GM18520 (cell line): ENCODE data around the gene PLD5.
"Not testable (repeated sequence)": the region's sequence is repeated elsewhere in the genome, so short reads cannot be mapped to it uniquely, and the experiment has no call there.

Source experiments
- ATAC-seq: cut with Tn5 transposase; IDR thresholded peaks from one replicate; pipeline ENCODE4 v1.9.1; 2021; ENCODE audit not compliant: unreplicated experiment

PLD5 gene

DNA sequence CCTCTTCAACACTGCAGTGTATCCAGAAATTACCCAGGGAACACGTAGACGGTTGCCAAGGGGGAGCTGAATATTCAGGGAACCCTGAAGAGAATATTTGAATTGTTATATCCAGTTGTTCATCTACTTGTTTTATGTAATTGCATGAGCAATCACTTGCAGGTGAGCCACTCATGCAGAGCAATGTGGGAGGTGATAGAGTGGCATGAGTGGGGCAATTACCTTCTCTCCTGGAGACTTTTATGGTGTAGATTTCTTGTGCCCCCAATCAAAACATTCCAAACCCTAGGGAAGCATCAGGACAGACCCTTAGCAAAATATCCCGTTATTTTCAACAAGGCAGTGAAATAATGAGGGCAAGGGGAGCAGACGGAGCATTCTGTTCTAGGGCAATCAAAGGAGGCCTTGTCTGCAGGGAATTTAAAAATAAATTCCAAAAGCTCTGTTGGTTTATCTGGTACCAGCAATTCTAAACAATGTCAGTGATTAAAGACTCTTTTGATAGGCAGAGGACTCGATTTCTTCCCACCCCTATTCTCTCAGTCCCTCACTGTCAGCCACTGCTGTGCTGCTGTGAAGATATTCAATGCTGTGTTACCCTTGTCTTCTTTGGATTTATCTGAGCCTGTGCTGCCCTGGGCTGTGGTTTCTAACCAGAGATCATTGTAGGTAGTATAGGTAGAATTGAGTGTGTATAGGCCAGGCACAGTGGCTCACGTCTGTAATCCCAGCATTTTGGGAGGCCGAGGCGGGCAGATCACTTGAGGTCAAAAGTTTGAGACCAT, 345.4 kb downstream of the PLD5 start:
- ATAC-seq = no peak

DNA sequence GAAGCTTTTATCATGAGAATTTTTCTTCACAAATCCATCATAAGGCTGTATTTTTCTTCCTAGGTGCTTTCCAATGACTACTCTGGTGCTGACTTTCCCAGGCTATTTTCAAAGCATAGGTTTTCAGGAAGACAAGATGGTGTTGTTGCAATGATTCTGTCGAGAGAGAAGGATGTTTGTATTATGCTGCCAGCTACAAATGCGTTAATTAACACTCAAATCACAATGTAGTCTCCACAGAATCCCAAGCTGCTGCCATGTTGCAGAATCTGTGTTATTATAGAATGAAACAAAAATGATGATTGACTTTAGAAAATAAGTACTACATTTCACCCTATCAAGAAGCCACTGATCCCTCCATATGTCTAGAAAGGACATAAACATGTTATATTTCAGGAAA, 346.1 kb downstream of the PLD5 start:
- ATAC-seq = no peak

- no peak for ATAC-seq
These were observed 362.4 kb downstream of the PLD5 start for GRCh38 chr1:242162140-242162539.

DNA sequence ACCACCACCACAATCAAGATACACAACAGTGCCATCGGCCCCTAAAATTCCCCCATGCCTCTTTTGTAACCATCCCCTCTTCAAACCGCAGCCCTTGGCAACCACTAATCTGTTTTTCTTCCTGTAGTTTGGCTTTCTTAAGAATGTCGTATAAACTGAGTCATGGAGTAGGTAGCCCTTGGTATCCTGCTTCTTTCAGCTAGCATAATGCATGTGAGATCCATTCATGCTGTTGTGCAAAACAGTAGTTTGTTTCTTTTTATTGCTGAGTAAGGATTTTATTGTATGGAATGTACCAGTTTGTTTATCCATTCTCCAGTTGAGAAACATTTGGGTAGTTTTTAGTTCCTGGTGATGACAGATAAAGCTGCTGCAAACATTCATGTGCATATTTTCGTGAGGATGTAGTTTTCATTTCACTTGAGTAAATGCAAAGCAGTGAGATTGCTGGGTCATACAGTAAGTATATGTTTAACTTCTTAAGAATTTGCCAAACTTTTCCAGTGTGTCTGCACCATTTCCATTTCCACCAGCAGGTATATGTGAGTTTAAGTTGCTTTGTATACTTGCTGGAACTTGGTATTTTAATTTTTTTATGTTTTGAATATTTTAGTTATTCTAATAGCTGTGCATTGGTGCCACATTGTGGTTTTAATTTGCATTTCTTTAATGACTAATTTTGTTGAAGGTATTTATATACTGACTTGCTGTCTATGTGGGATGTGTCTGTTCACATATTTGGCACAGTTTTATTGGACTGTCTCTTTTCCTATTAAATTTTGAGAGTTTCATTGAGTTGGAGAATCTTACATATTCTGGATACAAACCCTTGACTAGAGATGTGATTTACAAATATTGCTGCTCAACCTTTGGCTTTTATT, 377.2 kb downstream of the PLD5 start:
- ATAC-seq = peak; percentile 57

GRCh38 chr1:242146652-242147051, 377.8 kb downstream of the PLD5 start:
- peak; percentile 13 for ATAC-seq

DNA sequence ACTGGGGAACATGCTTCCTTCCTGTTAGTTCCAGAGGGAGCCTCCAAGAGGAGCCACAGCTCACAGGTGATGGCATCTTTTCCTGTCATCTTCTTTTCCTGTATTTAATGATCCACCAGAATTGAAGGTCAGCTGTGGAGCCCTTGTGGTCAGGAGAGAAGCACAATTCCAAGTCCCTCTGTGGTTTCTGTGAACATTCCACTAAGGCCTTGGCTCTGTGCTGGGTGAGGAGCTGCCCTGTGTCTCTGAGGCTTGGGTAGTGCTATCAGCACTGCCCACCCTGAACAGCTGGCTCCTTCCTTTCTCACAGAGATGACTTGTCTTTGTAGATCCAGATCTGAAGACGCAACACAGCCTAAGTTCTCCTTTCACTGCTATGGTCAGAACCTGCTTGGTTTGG, 383.7 kb downstream of the PLD5 start:
- no peak for ATAC-seq

- peak; percentile 8 for ATAC-seq
These were observed 384.5 kb downstream of the PLD5 start for GRCh38 chr1:242139986-242140385.

GRCh38 chr1:242139442-242139841, 385.1 kb downstream of the PLD5 start:
- peak; percentile 57 for ATAC-seq

- no peak for ATAC-seq
These were observed 390.7 kb downstream of the PLD5 start for GRCh38 chr1:242133796-242134195.

DNA sequence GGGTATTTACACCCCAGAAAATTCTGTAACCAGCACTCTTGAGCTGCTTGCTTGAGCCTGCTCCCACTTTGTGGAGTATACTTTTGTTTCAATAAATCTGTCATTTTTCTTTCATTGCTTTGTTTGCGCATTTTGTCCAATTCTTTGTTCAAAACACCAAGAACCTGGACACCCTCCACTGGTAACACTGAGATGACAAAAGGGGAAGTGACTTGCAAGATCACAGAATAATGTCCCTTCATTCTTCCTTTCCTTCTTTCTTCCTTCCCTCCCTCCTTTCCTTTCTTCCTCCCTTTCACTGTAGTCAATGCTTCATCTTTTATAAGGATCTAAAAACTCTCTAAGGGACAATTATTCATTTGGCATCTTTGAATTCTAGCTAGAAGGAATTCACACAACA, 391.1 kb downstream of the PLD5 start:
- no peak for ATAC-seq

DNA sequence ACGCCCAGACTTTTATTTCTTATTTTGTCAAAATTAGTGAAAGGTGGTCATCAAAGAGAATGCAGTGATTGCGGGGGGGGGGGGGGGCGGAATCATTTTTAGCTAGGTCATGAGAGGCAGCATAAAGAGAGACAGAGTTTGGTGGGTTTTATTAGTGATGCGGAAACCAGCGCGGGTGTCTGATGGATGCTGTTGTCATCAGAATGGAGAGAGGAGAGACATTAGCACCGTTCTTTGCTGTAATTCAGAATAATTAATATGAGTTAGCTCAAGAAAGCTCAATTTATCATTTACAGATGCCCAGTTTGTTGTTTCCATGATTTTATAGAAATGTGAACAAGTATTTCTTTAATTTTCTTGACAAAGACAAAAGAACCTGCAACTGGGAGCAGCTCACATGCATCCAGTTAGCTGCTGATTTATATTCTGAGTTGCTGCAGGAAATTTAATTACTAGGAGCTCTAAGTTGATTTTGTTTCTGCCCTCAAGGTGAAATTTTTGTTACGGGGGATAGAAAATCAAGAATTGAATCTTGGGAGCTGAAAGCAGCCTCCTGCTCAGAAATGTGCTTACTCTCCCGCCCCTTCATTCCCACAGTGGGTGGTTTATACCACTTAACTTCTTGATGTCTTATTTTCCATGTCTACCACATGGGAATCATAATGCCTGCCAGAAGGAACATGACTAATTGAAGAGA, 392.2 kb downstream of the PLD5 start:
- ATAC-seq = no peak

- ATAC-seq = no peak
These were observed 395.5 kb downstream of the PLD5 start for GRCh38 chr1:242128951-242129502.

DNA sequence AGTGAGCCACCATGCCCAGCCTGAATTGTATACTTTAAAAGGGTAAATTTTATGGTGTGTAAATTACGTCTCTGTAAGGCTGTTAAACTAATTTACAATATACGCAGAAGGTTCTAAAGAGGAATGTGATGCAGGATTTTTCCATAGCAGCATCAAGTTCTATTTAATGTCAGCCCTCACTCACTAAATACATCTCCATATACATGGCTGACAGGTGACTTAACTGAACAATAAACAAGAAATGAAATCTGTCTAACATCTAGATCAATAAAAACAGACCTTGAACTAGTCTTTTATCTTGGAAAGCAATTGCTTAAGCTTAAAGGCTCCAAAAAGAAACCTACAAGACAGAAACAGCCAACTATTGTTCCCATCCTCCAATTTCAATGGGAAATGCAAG, 404.1 kb downstream of the PLD5 start:
- ATAC-seq = no peak

- no peak for ATAC-seq
These were observed 423.6 kb downstream of the PLD5 start for GRCh38 chr1:242100921-242101320.

DNA sequence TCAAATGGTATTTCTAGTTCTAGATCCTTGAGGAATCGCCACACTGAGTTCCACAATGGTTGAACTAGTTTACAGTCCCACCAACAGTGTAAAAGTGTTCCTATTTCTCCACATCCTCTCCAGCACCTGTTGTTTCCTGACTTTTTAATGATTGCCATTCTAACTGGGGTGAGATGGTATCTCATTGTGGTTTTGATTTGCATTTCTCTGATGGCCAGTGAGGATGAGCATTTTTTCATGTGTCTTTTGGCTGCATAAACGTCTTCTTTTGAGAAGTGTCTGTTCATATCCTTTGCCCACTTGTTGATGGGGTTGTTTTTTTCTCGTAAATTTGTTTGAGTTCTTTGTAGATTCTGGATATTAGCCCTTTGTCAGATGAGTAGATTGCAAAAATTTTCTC, 427.2 kb downstream of the PLD5 start:
- ATAC-seq = not testable (repeated sequence)

DNA sequence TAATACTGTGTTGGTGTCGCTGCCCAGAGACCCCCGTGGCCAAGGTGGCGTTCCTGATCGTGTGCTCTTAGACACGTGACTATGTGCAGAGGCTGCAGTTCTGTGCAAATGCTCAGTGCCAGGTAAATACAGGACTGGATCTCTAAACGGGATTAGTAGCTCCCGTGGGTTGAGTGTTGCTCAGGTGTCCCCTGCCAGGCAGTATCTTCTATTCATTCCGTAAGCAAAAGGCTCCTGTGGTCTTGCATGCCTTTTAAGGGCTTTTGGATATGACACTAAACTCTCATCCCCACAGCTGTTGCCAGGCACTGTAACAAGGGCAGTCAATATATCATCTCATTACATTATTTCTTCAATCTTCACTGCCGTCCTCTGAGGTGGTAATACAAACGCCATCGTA, 431.4 kb downstream of the PLD5 start:
- no peak for ATAC-seq

DNA sequence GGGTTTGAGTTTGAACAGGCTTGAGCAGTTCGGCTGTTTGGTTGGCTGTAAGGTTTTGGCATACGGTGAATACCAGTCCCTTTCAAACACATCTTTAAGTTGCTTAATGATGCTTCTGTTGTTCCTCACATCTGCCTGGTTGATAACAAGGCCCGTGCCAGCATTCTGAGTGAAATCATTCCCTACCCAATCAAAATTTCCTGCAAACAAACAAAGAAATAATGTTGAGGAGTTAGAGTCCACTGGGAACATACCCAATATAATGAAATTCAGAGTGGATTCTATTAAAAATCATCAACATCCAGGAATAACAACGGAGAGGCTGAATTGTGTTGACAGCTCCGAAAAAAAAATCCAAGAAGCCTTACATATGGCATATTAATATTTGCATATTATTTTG, 434.6 kb downstream of the PLD5 start:
- ATAC-seq = no peak

DNA sequence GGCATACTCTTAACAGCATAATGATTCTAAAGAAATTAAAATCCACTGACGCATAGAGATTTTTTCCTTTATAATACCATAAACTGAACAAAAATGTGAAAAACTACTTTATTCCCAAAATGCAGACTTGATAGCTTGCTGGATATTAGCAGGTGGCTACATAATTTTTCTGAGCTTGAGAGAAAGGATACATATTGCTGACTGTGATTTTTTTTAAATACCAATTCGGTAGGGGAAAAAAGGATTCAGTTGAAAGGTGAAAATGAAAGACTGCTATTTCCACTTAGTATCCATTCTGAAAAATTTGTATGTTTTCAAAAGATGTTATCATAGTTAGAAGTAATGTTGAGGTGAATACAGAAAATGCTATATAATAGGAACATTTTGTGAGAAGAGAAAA, 435.6 kb downstream of the PLD5 start:
- no peak for ATAC-seq

- ATAC-seq = no peak
These were observed 437.8 kb downstream of the PLD5 start for GRCh38 chr1:242086706-242087105.

DNA sequence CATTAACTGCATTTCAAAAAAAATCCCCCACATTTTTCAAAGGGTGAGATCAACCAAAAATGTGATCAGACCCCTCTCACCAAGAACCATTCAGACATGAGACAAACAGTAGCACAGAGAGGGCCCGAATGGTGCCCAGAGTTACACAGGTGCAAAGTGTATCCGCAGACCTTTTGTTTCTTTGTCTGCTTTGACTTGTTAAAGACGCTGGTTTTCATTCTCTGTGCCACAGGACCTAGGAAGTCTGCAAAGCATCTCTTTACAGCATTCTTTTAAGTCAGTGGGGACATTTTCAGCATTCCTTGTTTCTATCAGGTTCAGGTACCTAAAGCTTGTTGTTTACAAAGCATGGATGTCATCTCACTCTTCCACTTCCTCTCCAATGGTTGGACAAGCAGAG, 438.4 kb downstream of the PLD5 start:
- no peak for ATAC-seq

DNA sequence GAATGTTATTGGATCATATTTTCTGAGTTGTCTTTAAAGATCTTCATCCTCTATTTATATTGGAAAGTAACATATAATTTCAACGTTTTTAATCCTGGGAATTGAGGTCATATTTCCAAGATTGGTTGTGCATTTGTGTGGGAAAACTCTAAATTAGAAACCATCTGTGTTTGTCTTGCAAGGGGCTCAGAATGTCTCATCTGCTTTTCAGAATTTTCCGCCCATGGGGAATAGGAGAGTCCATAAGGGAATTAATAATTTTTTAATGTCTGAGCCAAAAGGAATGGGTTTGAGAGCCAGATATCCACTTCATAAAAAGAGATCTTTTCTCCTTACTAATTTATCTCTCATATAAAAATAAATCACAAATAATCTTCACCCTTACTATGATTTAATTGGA, 440.8 kb downstream of the PLD5 start:
- no peak for ATAC-seq
